Measurements from ENCODE around the gene MYO10.
"Not testable (repeated sequence)": the region's sequence is repeated elsewhere in the genome, so short reads cannot be mapped to it uniquely, and the experiment has no call there.

Gene MYO10

DNA sequence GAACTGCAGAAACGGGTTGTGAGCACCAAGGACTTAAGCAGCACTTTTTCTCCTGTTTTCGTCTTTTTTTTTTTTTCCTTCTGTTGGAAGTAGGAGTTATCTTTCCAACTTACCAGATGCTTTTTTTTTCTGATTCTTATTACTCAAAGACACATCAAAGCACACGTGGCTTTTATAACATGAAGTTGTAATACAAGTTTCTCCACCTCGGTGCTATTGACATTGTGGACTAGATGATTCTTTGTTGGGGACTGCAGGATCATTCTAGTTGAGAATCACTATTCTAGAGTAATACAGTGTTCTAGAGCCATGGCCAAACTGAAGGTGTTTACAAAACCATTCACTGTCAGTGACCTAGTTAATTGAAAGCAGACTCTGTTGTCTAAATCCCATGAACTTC, 51.5 kb downstream of the MYO10 start:
- no peak for DNase-seq

- DNase-seq: no peak
Observed at GRCh38 chr5:16883806-16884205, 52.3 kb downstream of the MYO10 start.

DNA sequence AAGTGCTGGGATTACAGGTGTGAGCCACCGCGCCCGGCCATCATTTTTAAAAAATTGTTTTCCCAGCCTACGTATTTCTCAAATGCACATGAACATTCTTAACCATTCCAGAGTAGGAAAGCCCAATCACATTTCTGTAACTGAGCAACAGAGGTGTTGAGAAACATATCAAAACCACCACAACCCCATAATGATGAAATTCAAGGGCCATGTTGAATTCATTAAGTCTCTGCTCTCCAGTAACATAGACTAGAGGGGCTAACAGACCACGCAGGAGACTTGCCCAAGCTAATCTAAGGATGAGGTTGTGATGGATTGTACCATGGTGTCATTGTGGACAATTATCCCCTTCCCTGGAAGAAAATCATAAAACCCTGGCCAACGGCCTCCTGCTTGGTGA, 52.9 kb downstream of the MYO10 start:
- no peak for DNase-seq

DNA sequence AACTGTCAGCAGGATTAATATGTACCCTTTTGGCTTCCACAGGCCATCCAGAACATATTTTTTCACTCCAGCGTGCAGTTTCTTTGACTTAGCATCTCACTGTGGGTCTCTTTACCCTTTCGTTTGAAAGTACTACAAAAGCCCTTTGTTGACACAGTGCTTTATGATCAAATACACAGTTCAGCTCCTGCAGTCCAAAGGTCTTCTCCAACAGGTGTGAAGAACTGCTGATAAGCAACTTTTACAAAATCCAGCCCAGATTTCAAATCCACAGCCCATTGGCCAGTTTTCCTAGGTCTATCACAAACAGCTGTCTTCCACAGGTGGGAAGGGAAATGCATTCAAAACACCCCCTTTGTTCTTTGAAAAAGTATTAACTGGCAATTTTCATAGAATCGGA, 54.8 kb downstream of the MYO10 start:
- no peak for DNase-seq

- DNase-seq: no peak
Observed at GRCh38 chr5:16880547-16880946, 55.5 kb downstream of the MYO10 start.

DNA sequence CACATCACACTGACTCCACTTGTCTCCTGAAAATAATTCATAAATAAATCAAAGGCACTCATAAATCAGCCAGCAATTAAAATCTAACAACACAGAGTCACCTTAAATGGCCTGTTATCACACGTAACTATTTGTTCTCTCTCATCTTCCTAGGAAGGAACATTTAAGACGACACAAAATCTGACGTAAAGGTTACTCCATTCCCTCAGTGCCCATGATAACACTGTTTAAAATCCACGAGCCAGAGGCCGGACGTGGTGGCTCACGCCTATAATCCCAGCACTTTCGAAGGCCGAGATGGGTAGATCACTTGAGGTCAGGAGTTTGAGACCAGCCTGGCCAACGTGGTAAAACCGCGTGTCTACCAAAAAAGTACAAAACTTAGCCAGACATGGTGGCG, 56.4 kb downstream of the MYO10 start:
- DNase-seq: no peak

GRCh38 chr5:16879191-16879590, 56.9 kb downstream of the MYO10 start:
- no peak for DNase-seq

- no peak for DNase-seq
Observed at GRCh38 chr5:16877267-16877935, 58.7 kb downstream of the MYO10 start.

- DNase-seq: not testable (repeated sequence)
Observed at GRCh38 chr5:16874424-16874823, 61.7 kb downstream of the MYO10 start.

DNA sequence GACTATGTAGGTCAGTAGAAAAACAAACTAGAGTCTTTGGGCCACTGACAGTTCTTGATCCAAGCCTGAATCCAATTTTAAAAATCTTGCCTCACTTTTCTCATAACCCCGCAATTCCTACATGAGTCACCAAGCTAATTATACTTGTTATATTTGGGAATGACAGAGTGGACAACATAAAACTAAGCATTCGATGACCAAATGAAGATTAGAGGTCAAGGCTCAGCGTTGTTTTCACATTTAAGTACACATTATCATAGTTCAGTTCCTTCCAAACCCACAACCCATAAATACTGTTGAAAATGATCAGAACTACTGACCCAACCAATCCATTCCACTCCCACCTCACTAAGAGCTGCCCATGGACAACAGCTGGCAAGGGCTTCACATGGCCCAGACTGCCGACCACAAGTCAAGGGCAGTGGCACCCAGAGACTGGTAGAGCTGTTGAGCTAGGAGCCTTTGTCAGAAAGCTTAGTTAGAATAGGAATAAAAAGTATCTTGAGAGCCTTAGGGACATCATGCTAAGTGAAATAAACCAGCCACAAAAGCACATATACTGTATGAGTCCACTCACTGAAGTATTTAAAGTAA, 64.2 kb downstream of the MYO10 start:
- DNase-seq: no peak

- no peak for DNase-seq
Observed at GRCh38 chr5:16870878-16871277, 65.2 kb downstream of the MYO10 start.

DNA sequence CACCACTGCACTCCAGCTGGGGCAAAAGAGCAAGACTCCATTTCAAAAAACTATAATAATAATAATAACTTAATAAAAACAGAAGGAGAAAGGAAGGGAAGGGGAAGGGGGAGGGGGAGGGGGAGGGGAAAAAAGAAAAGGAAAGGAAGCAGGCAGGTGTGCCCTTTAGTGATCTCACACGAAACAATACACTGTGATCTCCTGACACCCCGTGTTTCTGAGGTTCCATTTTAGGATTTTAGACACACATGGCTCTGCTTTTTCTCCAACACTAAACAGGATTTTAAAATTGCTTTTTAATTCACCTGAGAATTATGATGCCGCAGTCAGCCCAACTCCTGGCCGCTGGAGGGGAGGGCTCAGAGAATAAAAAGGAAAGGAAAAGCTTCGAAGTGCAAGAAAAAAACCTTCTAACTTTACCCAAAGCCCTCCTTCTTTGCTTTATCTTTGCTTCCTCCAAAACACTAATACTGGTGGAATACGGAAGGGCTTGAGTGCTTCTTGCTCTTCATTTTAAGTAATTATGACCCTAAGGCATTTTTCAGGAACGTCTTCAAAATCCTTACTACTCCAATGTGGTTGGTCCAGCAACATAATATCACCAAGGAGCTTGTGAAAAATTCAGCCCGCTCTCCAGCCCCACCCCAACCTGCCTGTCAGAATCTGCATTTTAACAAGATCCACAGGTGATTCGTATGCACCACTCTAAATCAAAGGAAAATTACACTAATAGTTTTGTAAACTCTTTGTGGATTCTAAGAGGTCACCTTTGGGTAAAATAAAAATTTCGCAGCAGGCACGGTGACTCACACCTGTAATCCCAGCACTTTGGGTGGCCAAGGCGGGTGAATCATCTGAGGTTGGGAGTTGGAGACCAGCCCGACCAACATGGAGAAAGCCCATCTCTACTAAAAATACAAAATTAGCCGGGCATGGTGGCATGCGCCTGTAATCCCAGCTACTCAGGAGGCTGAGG, 66.0 kb downstream of the MYO10 start:
- DNase-seq: no peak

- no peak for DNase-seq
Observed at GRCh38 chr5:16867577-16867953, 68.5 kb downstream of the MYO10 start.

- DNase-seq: no peak
Observed at GRCh38 chr5:16866795-16867576, 69.1 kb downstream of the MYO10 start.

GRCh38 chr5:16866273-16866672, 69.8 kb downstream of the MYO10 start:
- no peak for DNase-seq

GRCh38 chr5:16865151-16865550, 70.9 kb downstream of the MYO10 start:
- DNase-seq: no peak

GRCh38 chr5:16864631-16865131, 71.4 kb downstream of the MYO10 start:
- no peak for DNase-seq

- DNase-seq: no peak
Observed at GRCh38 chr5:16863469-16863946, 72.6 kb downstream of the MYO10 start.

DNA sequence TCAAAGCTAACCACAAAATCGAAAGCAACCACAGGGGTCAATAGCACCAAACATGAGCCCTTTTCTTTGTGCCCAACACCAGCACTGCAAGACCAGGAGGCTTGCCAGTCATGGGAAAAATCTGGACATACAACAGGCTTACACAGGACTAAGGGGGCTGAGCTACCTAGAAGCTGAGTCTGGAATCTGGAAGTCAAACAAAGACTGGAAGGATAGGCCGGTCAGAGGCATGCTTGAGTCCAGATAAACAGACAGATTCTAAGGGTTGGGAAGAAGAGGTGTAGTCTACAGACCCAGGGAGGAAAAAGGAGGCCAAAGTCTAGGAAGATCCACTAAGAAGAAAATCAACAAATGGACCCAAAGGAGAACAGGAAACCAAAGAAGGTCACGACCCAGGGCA, 73.3 kb downstream of the MYO10 start:
- DNase-seq: no peak

GRCh38 chr5:16859346-16859745, 76.7 kb downstream of the MYO10 start:
- DNase-seq: no peak

DNA sequence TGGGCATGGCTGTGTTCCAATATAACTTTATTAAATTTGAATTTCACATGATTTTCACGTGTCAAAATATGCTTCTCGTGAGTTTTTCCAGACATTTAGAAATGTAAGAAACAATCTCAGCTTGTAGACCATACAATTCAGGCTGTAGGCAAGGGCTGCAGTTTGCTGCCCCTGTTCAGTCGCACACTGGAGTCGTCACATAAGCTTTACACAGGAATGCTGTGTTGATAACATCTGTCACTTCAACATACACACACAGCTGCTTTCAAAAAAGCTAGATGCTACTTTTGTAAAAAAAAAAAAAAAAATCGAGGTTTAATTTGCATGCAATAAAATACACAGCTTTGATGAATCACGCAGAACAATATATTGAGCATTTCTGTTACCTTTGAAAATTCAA, 77.9 kb downstream of the MYO10 start:
- DNase-seq: no peak

GRCh38 chr5:16857635-16858034, 78.5 kb downstream of the MYO10 start:
- DNase-seq: no peak

DNA sequence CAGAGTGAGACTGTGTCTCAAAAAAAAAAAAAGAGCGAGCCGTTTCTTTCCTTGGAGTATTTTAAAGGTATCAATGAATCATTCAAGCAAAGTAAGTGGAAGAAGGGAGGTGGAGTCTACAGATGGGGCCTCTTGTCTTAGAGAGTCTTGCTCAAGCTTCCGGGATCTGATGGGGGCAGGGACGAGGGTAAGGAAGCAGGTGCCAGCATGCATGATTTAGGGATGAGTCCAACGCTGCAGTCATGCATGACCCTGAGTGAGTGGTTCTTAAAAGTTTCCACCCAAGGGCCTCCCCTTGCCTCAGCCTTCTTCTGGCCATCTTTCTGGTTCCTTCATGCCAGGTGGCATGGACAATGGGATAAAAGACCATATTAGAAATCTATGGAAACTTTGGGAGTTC, 79.6 kb downstream of the MYO10 start:
- no peak for DNase-seq

Data from stimulated activated naive CD4-positive, alpha-beta T cell (primary cell).